ENCODE measurements around the gene ERF.

Gene ERF

DNA sequence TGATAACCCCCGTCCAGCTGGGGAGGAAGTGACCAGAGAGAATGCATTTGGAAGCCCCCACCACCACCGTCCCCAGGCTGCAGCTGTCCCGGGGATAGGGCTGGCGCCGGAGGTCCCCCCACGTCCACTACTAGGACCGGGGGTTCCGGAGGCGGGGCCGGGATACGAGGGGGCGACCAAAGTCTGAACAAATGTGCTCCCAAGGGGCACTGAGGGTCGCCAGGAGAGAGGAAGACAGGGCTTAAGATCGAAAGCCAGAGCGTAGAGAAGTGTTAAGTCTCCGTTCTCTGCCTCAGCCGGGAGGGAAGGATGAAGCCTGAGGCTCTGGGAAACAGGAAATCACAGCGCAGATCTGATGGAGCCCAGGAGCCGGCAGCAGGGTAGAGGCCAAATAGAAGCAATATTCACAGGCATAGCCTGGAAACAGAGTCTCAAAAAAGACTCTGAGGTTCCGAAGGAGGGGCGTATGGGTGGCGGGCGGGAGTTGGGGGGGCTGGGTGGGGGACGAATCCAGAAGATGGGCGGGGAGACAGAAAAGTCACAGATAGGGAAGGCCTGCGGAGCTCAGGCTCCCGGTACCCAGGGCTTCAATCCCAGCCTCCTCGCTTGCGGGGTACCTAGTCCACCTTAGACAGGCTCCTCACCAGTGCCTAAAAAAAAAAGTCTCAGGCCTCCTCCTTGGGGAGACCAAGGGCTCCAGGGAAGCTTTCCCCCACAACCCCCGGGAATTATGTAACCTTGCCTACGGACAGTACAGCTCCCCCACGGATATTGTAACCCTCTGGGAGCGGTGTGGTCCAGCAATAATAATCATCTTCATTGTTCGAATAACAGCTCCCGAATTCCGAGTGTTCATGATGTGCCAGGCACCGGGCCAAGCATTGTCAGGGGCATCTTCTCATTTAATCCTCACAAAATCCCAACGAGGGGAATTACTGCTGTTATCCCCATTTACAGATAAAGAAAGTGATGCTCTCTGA is 1.1 kb upstream of the ERF start:
- Histone ChIP-seq H3K4me1 (ENCODE audit: control insufficient read depth, insufficient read depth, low read length, poor library complexity, severe bottlenecking) (peaks cover 25% of the 10 kb centered on the region), H3K4me3 (ENCODE audit: insufficient read depth, low read depth, low read length, poor library complexity, severe bottlenecking) (peak overlapping the region; percentile 98), H3K9me3 (ENCODE audit: control insufficient read depth, low read length) (no peaks in the 10 kb centered on the region)

GRCh38 chr19:42254089-42254849 is 659 bp downstream of the ERF start:
- Histone ChIP-seq H3K27ac (ENCODE audit: insufficient read depth, low read length, poor library complexity, severe bottlenecking) (peak overlapping the region; percentile 96), H3K36me3 (ENCODE audit: control insufficient read depth, insufficient read depth, low read length) (peaks cover 10% of the 10 kb centered on the region), H3K4me3 (ENCODE audit: insufficient read depth, low read depth, low read length, poor library complexity, severe bottlenecking) (peak overlapping the region; percentile 98), H3K9me3 (ENCODE audit: control insufficient read depth, low read length) (no peaks in the 10 kb centered on the region), H3K4me1 (ENCODE audit: control insufficient read depth, insufficient read depth, low read length, poor library complexity, severe bottlenecking) (peaks cover 31% of the 10 kb centered on the region), H3K27me3 (replicated peaks; ENCODE audit: control insufficient read depth, insufficient read depth, low read length, poor library complexity, severe bottlenecking) (no peaks in the 10 kb centered on the region)
- peak; percentile 51 to 68 (median 68) for DNase-seq

More for the DNA sequence above, 1.1 kb upstream of the ERF start:
- peak overlapping the region; percentile 96 for H3K27ac ChIP-seq (ENCODE audit: insufficient read depth, low read length, poor library complexity, severe bottlenecking)
- DNase-seq, result no peak
- H3K36me3 ChIP-seq (ENCODE audit: control insufficient read depth, insufficient read depth, low read length), result no peaks in the 10 kb centered on the region
- H3K27me3 ChIP-seq (replicated peaks; ENCODE audit: control insufficient read depth, insufficient read depth, low read length, poor library complexity, severe bottlenecking), result no peaks in the 10 kb centered on the region

DNA sequence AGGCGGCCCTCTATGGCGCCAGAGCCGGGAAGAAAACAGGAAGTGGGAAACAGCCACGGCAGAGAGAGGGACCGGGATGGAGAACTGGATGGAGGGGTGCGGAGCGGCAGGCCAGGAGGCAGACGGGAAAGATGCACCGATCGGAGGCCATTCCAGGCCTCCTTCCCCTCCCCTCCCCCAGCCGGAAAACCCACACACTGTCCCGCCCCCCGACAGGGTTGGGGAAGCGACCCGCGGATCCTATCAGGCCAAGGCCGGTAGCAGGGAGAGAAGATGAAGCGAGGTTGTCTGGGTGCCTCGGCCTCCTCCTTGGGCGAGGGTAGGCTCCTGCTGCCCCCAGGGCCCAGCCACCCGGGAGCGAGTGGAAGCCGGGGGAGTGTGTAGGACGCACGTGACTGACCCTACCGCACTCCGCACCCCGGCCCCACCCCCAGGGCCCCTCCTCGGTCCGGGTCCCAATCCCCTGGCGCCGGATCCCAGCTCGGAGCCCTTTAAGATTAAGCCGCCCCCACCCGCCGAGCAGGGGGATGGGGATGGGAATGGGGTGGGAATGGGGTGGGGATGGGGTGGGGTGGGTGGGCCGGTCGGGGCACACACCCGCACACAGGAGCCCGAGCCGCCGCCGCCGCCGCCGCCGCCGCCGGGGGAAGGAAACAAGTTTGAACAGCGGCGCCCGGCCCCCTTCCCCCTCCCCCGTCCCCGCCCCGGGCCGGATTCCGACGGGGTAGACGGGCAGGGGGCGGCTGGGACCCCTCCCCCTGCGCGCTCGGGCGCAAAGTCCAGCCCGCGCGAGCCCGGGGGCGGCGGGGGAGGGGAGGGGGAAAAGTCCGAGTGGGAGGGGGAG is 1.5 kb downstream of the ERF start:
- Histone ChIP-seq H3K9me3 (ENCODE audit: control insufficient read depth, low read length) (no peaks in the 10 kb centered on the region), H3K36me3 (ENCODE audit: control insufficient read depth, insufficient read depth, low read length) (peaks cover 11% of the 10 kb centered on the region), H3K4me1 (ENCODE audit: control insufficient read depth, insufficient read depth, low read length, poor library complexity, severe bottlenecking) (peaks cover 31% of the 10 kb centered on the region), H3K27ac (ENCODE audit: insufficient read depth, low read length, poor library complexity, severe bottlenecking) (peak overlapping the region; percentile 96), H3K27me3 (replicated peaks; ENCODE audit: control insufficient read depth, insufficient read depth, low read length, poor library complexity, severe bottlenecking) (no peaks in the 10 kb centered on the region), H3K4me3 (ENCODE audit: insufficient read depth, low read depth, low read length, poor library complexity, severe bottlenecking) (peak overlapping the region; percentile 98)
- peak; percentile 35 to 55 (median 54) for DNase-seq

GRCh38 chr19:42252365-42253244 is 2.3 kb downstream of the ERF start:
- DNase-seq, result peak in 1 of 3 donors; percentile 19
- H3K4me3 ChIP-seq (ENCODE audit: insufficient read depth, low read depth, low read length, poor library complexity, severe bottlenecking), result peak overlapping the region; percentile 74
- peak overlapping the region; percentile 78 for H3K27ac ChIP-seq (ENCODE audit: insufficient read depth, low read length, poor library complexity, severe bottlenecking)
- peaks cover 11% of the 10 kb centered on the region for H3K36me3 ChIP-seq (ENCODE audit: control insufficient read depth, insufficient read depth, low read length)
- no peaks in the 10 kb centered on the region for H3K9me3 ChIP-seq (ENCODE audit: control insufficient read depth, low read length)
- peaks cover 31% of the 10 kb centered on the region for H3K4me1 ChIP-seq (ENCODE audit: control insufficient read depth, insufficient read depth, low read length, poor library complexity, severe bottlenecking)
- H3K27me3 ChIP-seq (replicated peaks; ENCODE audit: control insufficient read depth, insufficient read depth, low read length, poor library complexity, severe bottlenecking), result no peaks in the 10 kb centered on the region

- Histone ChIP-seq H3K27ac (ENCODE audit: insufficient read depth, low read length, poor library complexity, severe bottlenecking) (no peak overlapping the region), H3K4me3 (ENCODE audit: insufficient read depth, low read depth, low read length, poor library complexity, severe bottlenecking) (no peak overlapping the region)
These were observed 3.2 kb downstream of the ERF start for GRCh38 chr19:42251572-42252358.

DNA sequence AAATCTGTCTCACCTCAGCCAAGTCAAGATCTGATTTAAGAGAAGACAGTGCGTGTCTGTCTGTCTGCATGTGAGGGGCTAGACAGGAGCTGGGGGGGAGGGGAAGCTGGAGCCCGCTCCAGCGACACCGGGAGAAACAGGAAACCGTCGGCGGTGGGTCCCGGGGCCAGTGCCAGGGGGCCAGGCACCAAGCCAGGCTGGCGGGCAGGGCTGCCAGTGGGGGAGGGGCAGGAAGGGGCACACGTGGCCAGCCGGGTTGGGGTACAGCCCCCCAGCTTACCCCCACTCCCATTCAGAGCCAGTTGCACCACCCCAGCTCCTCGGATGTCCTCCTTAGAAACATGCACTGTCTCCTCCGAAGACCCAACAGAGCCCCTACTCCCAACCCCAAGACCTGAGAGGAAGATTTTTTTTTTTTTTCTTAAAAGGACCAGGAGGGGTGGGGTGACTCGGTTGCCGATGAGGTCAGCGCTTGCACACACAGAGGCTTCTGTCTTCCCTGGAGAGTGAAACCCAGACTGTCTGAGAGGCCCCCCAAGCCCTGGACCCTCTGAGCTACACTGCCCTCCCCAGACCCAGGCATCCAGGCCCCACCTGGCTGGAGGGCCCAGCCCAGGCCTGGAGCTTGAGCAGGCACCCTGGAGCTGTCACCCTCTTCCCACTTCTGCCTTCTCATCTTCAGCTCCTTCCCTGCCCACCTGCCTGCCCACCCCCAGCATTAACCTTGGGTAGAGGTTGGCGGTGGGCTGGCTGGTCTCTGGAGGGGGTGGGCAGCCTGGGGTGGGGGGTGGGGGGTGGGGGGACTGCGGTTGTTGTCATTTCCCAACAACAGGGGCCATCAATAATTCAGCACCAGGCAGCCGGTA is 4.0 kb downstream of the ERF start:
- H3K27ac ChIP-seq (ENCODE audit: insufficient read depth, low read length, poor library complexity, severe bottlenecking), result peak overlapping the region; percentile 27
- H3K4me3 ChIP-seq (ENCODE audit: insufficient read depth, low read depth, low read length, poor library complexity, severe bottlenecking), result no peak overlapping the region
- H3K4me1 ChIP-seq (ENCODE audit: control insufficient read depth, insufficient read depth, low read length, poor library complexity, severe bottlenecking), result peaks cover 30% of the 10 kb centered on the region
- no peaks in the 10 kb centered on the region for H3K9me3 ChIP-seq (ENCODE audit: control insufficient read depth, low read length)
- no peak for DNase-seq
- peaks cover 11% of the 10 kb centered on the region for H3K36me3 ChIP-seq (ENCODE audit: control insufficient read depth, insufficient read depth, low read length)
- H3K27me3 ChIP-seq (replicated peaks; ENCODE audit: control insufficient read depth, insufficient read depth, low read length, poor library complexity, severe bottlenecking), result no peaks in the 10 kb centered on the region

More at GRCh38 chr19:42251572-42252358, 3.2 kb downstream of the ERF start:
- no peak for DNase-seq
- Histone ChIP-seq H3K4me1 (ENCODE audit: control insufficient read depth, insufficient read depth, low read length, poor library complexity, severe bottlenecking) (peaks cover 31% of the 10 kb centered on the region), H3K27me3 (replicated peaks; ENCODE audit: control insufficient read depth, insufficient read depth, low read length, poor library complexity, severe bottlenecking) (no peaks in the 10 kb centered on the region), H3K36me3 (ENCODE audit: control insufficient read depth, insufficient read depth, low read length) (peaks cover 11% of the 10 kb centered on the region), H3K9me3 (ENCODE audit: control insufficient read depth, low read length) (no peaks in the 10 kb centered on the region)

GRCh38 chr19:42250183-42250665 is 4.7 kb downstream of the ERF start:
- Histone ChIP-seq H3K4me1 (ENCODE audit: control insufficient read depth, insufficient read depth, low read length, poor library complexity, severe bottlenecking) (peaks cover 23% of the 10 kb centered on the region), H3K36me3 (ENCODE audit: control insufficient read depth, insufficient read depth, low read length) (peaks cover 11% of the 10 kb centered on the region)

DNA sequence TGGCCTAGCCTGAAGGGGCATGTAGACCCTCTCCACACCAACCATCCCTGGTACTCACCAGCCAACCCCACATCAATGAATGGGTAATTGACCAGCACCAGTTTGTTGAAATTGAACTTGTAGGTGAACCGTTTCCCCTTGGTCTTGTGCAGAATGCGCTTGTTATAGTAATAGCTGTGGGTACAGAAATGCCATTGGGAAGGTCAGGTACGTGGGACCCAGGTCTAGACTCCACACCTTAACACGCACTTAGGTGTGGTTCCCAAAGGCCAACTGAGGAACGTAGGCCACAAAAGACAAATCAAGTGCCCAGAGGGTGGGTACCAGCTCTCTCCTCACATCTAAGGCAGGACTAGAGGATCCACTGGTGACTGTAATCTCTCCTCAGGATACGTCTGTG is 5.2 kb downstream of the ERF start:
- Histone ChIP-seq H3K27ac (ENCODE audit: insufficient read depth, low read length, poor library complexity, severe bottlenecking) (no peak overlapping the region), H3K4me3 (ENCODE audit: insufficient read depth, low read depth, low read length, poor library complexity, severe bottlenecking) (no peak overlapping the region), H3K9me3 (ENCODE audit: control insufficient read depth, low read length) (no peaks in the 10 kb centered on the region), H3K4me1 (ENCODE audit: control insufficient read depth, insufficient read depth, low read length, poor library complexity, severe bottlenecking) (peaks cover 27% of the 10 kb centered on the region), H3K27me3 (replicated peaks; ENCODE audit: control insufficient read depth, insufficient read depth, low read length, poor library complexity, severe bottlenecking) (no peaks in the 10 kb centered on the region), H3K36me3 (ENCODE audit: control insufficient read depth, insufficient read depth, low read length) (peaks cover 11% of the 10 kb centered on the region)
- DNase-seq, result no peak

More at GRCh38 chr19:42250183-42250665, 4.7 kb downstream of the ERF start:
- no peaks in the 10 kb centered on the region for H3K27me3 ChIP-seq (replicated peaks; ENCODE audit: control insufficient read depth, insufficient read depth, low read length, poor library complexity, severe bottlenecking)
- H3K9me3 ChIP-seq (ENCODE audit: control insufficient read depth, low read length), result no peaks in the 10 kb centered on the region
- H3K27ac ChIP-seq (ENCODE audit: insufficient read depth, low read length, poor library complexity, severe bottlenecking), result no peak overlapping the region
- no peak for DNase-seq
- H3K4me3 ChIP-seq (ENCODE audit: insufficient read depth, low read depth, low read length, poor library complexity, severe bottlenecking), result no peak overlapping the region
